PC-9 (cell line): ENCODE measurements around the gene RYR3. TPM values are rescaled to one million over a fixed set of nuclear protein-coding genes. Genes with fewer than 3 reads are reported as not detected.

Experiments used
- BruUV-seq: library from RNA; stranded (reverse); fragments of 400-500 nt; replicated peaks from 2 replicates; lab custom pipeline; 2021; lab: Mats Ljungman, UMichigan
- CTCF ChIA-PET: fragments of 300-600 bp; sonication (Branson Sonifier 250); formaldehyde crosslinking; loops from one replicate; lab custom pipeline; 2022; ENCODE audit warnings: antibody characterized with exemption; lab: Charles Lee
- POLR2A ChIA-PET: fragments of 300-600 bp; sonication (Branson Sonifier 250); formaldehyde crosslinking; loops from one replicate; lab custom pipeline; 2022; ENCODE audit warnings: antibody characterized with exemption; ENCODE audit not compliant: unreplicated experiment; lab: Charles Lee
- DNase-seq, 2 experiments: peaks; one replicate each; pipeline versions ENCODE4 v3.0.0 to v3.0.0-alpha.2; 2015 to 2022; ENCODE audit warnings: mixed read lengths in 1 of 2
- H2AFZ ChIP-seq: fragments of 200-600 bp; sonication (generic); 2 replicates; pipeline ENCODE4 v1.8.1; 2017; ENCODE audit warnings: antibody characterized with exemption
- H3F3A ChIP-seq: fragments of 200-600 bp; sonication (generic); 2 replicates; pipeline ENCODE4 v1.8.1; 2017; ENCODE audit warnings: antibody characterized with exemption, mild to moderate bottlenecking, low read depth; ENCODE audit not compliant: insufficient read depth
- H3K27ac ChIP-seq: fragments of 200-600 bp; sonication (generic); 2 replicates; pipeline ENCODE4 v1.6.1; 2016; ENCODE audit warnings: mixed run types
- H3K27me3 ChIP-seq: fragments of 200-600 bp; sonication (generic); 2 replicates; pipeline ENCODE4 v1.6.1; 2016; ENCODE audit warnings: low read depth, mixed run types; ENCODE audit not compliant: insufficient read depth
- H3K36me3 ChIP-seq: fragments of 200-600 bp; sonication (generic); 2 replicates; pipeline ENCODE4 v1.6.1; 2016; ENCODE audit warnings: low read depth, mixed run types
- H3K4me1 ChIP-seq: fragments of 200-600 bp; sonication (generic); replicated peaks from 2 replicates; pipeline ENCODE4 v1.6.1; 2016; ENCODE audit warnings: mixed run types; ENCODE audit not compliant: insufficient read depth
- H3K4me2 ChIP-seq: fragments of 200-600 bp; sonication (generic); 2 replicates; pipeline ENCODE4 v1.6.1; 2017; ENCODE audit warnings: mixed run types
- H3K4me3 ChIP-seq: fragments of 200-600 bp; sonication (generic); 2 replicates; pipeline ENCODE4 v1.6.1; 2016; ENCODE audit warnings: mixed run types
- H3K79me2 ChIP-seq: fragments of 200-600 bp; sonication (generic); 2 replicates; pipeline ENCODE4 v1.6.1; 2017; ENCODE audit warnings: low read depth, mixed run types
- H3K9me2 ChIP-seq: fragments of 200-600 bp; sonication (generic); 2 replicates; pipeline ENCODE4 v1.8.1; 2017; ENCODE audit warnings: mild to moderate bottlenecking; ENCODE audit not compliant: insufficient read depth
- H3K9me3 ChIP-seq: fragments of 200-600 bp; sonication (generic); 2 replicates; pipeline ENCODE4 v1.8.1; 2016; ENCODE audit warnings: low read depth; ENCODE audit not compliant: insufficient read depth
- H4K20me1 ChIP-seq: fragments of 200-600 bp; sonication (generic); 2 replicates; pipeline ENCODE4 v1.8.1; 2017; ENCODE audit not compliant: insufficient read depth
- CTCF ChIP-seq: fragments of 200-600 bp; sonication (generic); conservative IDR thresholded peaks from 2 replicates; pipeline ENCODE4 v1.6.1; 2017; ENCODE audit warnings: mixed run types, antibody characterized with exemption, mild to moderate bottlenecking, moderate library complexity
- EZH2 ChIP-seq: fragments of 200-600 bp; sonication (generic); IDR thresholded peaks from 2 replicates; pipeline ENCODE4 v1.8.0; 2017; ENCODE audit warnings: antibody characterized with exemption, low read depth
- intact Hi-C: fragments of 100-400 bp; cut with micrococcal nuclease; formaldehyde crosslinking; loops from one replicate; pipeline ENCODE4 v1.10.0; 2022; ENCODE audit not compliant: unreplicated experiment
- total RNA-seq: library from RNA; stranded (reverse); gene quantifications from 2 replicates; pipeline ENCODE4 v1.2.3, GENCODE V29; 2021

The RYR3 gene
- total RNA-seq, 1 experiment from 2014 or later, result 0.15 TPM

- Histone ChIP-seq H3K36me3 (no peaks in the 10 kb centered on the region), H3K27me3 (no peaks in the 10 kb centered on the region), H3K9me2 (no peaks in the 10 kb centered on the region), H3K4me3 (no peak overlapping the region), H4K20me1 (no peaks in the 10 kb centered on the region), H3K4me2 (no peak overlapping the region), H3F3A (no peaks in the 10 kb centered on the region), H3K9me3 (no peaks in the 10 kb centered on the region), H3K4me1 (no peaks in the 10 kb centered on the region), H2AFZ (no peak overlapping the region), H3K79me2 (no peaks in the 10 kb centered on the region), H3K27ac (no peak overlapping the region)
- ChIA-PET CTCF (no interaction called here), POLR2A (no interaction called here)
- TF ChIP-seq EZH2, result no peak
- intact Hi-C loops, result no loop called here
- BruUV-seq, result no TSS peak
- DNase-seq, result no peak
These were observed 366.6 kb downstream of the RYR3 start for GRCh38 chr15:33677238-33677830.

DNA sequence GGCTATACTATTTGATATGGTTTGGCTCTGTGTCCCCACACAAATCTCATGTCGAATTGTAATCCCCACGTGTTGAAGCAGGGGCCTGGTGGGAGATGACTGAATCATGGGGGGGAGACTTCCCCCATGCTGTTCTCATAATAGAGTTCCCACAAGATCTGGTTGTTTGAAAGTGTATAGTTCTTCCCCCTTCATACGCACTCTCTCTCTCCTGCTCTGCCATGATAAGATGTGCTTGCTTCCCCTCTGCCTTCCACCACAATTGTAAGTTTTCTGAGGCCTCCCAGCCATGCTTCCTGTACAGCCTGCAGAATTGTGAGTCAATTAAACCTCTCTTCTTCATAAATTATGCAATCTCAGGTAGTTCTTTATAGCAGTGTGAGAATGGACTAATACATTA, 367.4 kb downstream of the RYR3 start:
- no peaks in the 10 kb centered on the region for H3F3A ChIP-seq
- no peak overlapping the region for H3K27ac ChIP-seq
- TF ChIP-seq EZH2, result no peak
- no peak for TF ChIP-seq CTCF
- no peaks in the 10 kb centered on the region for H3K36me3 ChIP-seq
- H3K9me3 ChIP-seq, result no peaks in the 10 kb centered on the region
- BruUV-seq, result no TSS peak
- no peaks in the 10 kb centered on the region for H4K20me1 ChIP-seq
- H3K27me3 ChIP-seq, result no peaks in the 10 kb centered on the region
- H2AFZ ChIP-seq, result no peak overlapping the region
- H3K4me1 ChIP-seq, result no peaks in the 10 kb centered on the region
- intact Hi-C loops, result no loop called here
- H3K79me2 ChIP-seq, result no peaks in the 10 kb centered on the region
- ChIA-PET CTCF (no interaction called here), POLR2A (no interaction called here)
- DNase-seq, result no peak
- H3K9me2 ChIP-seq, result no peaks in the 10 kb centered on the region
- H3K4me3 ChIP-seq, result no peak overlapping the region
- no peak overlapping the region for H3K4me2 ChIP-seq

DNA sequence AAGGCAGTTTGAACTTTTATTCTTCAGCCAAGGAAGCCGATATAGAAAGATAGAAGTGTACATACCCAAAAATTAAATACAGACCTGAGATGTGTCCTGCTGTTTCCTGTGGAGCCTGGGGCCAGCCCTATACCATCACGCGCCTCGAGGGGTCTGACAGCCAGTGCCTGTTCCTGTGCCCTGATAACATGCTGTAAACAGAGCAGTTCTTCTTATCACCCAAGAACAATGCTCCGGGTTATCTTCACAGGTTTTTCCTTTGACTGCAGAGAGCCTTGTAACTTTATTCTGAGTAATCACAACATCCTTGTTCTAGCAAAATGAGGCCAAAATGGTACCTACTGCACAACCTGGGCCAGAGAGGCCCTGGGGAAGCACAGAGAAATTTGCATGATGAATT, 367.8 kb downstream of the RYR3 start:
- no peaks in the 10 kb centered on the region for H3F3A ChIP-seq

More for the DNA sequence above, 367.8 kb downstream of the RYR3 start:
- H3K4me2 ChIP-seq, result no peak overlapping the region
- H3K36me3 ChIP-seq, result no peaks in the 10 kb centered on the region
- H3K4me1 ChIP-seq, result no peaks in the 10 kb centered on the region
- no peaks in the 10 kb centered on the region for H3K9me3 ChIP-seq
- no peak overlapping the region for H3K27ac ChIP-seq
- H3K27me3 ChIP-seq, result no peaks in the 10 kb centered on the region
- DNase-seq, result no peak
- intact Hi-C loops, result no loop called here
- TF ChIP-seq CTCF (no peak), EZH2 (no peak)
- no TSS peak for BruUV-seq
- H3K4me3 ChIP-seq, result no peak overlapping the region
- CTCF ChIA-PET, result no interaction called here
- no peaks in the 10 kb centered on the region for H4K20me1 ChIP-seq
- H3K9me2 ChIP-seq, result no peaks in the 10 kb centered on the region
- H3K79me2 ChIP-seq, result no peaks in the 10 kb centered on the region
- POLR2A ChIA-PET, result no interaction called here
- H2AFZ ChIP-seq, result no peak overlapping the region
